HTERT RPE-1 (cell line): ENCODE data around the gene TINAGL1.

Source experiments
- in situ Hi-C: fragments of 300-500 bp; cut with MboI; formaldehyde crosslinking; loops from 4 replicates; pipeline ENCODE4 v1.14.3; 2020; ENCODE audit warnings: low sequenced_read_pairs

Gene TINAGL1

GRCh38 chr1:31568895-31569595 lies 7.3 kb upstream of the TINAGL1 start:
- in situ Hi-C loops = no loop called here

DNA sequence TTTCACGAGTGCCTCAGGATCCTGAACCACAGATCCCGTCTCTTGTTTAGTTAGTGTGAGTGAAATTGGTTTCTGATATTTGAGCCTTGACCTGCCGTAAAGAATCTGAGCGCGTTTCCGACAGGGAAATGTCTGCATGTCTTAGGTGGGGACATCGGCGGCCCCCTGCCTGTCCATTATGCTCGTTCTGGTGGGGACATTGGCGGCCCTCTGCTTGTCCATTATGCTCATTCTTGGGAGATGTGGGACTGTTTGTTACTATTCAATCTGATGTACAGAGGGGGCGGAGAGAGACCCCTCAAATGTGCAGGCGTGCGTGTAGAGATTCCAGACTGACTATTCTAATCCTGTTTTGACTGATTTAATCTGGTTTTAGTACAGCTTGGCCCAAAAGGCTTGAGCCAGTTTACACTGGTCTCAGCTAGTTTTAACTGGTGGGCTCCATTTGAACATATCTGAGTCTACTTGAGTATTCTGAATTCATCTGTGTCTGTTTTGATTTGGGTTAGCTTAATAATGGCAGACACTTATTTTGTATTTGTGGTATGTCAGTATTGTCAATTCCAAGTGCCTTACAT lies 6.6 kb upstream of the TINAGL1 start:
- in situ Hi-C loops = no loop called here

DNA sequence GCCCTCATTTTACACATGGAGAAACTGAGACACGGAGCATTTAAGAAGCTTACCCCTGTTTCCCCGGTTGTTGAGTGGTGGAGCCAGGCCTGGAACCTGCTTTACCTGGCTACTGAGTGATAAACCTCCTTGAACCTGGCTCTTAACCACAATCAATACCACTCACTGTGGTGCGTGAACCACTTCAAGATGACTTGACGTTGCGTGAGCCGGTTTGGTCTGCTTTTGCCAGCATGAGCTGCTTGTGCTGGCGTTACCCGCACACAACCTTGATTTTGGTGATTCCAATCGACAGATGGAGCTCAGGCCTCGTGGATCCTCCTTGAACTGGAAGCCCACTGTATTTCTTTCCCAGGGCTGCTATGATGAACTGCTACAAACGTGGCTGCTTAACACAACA lies 6.1 kb upstream of the TINAGL1 start:
- in situ Hi-C loops = no loop called here

- in situ Hi-C loops = no loop called here
These were observed 5.4 kb upstream of the TINAGL1 start for GRCh38 chr1:31570906-31571305.

GRCh38 chr1:31571340-31572295 lies 4.7 kb upstream of the TINAGL1 start:
- in situ Hi-C loops = no loop called here

DNA sequence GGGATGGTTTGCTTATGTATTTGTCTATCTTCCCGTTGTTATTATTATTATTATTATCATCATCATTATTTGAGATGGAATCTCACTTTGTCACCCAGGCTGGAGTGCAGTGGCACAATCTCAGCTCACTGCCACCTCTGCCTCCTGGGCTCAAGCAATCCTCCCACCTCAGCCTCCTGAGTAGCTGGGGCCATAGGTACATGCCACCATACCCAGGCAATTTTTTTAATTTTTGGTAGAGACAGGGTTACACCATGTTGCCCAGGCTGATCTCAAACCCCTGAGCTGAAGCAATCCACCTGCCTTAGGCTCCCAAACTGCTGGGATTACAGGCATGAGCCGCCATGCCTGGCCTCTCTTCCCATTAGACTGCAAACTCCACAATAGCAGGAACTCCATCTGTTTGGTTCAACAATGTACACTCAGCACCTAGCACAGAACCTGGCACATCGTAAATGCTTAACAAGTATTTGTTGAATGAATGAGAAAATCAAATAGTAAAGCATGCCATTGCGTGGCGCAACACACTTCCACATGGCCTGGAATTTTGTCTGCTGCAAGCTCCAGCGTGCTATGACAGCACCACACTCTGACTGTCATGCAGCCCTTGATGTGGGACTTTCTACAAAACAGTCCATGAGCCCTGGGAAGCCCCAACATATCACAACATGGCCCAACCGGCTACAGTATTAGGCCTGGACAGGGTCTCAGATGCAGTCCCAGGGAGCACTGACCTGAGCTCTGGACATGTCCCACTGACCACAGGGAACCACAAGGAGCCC lies 3.8 kb upstream of the TINAGL1 start:
- in situ Hi-C loops = no loop called here

GRCh38 chr1:31573261-31573660 lies 3.1 kb upstream of the TINAGL1 start:
- in situ Hi-C loops = no loop called here

DNA sequence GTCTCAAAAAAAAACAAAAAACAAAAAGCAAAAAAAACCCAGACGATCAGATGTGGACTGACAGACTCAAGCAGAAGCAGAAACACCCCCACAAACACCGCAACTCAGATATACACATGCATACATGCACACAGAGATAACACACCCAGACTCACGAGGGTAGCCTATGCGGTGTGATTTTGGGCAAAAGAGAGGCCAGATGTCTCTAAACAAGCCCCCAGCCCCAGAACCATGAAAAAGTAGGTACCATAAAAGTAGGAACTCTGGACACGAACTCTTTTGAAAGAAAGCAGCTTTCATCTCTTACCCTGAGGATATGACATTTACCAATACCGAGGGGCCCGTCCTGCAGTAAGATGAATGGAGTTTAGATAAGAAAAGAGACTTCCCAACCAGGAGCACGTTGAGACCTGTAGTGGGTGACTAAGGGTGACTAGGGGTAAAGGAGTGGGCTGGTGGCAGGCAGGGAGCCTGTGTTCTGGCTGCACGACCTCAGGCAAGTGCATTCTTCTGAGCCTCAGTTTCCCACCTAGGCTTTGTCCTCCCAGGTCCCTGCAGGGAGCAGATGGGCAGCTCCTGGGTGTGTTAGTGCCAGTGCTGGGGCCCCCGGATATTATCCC lies 1.5 kb upstream of the TINAGL1 start:
- in situ Hi-C loops = no loop called here

GRCh38 chr1:31575369-31576140 lies 760 bp upstream of the TINAGL1 start:
- in situ Hi-C loops = no loop called here

GRCh38 chr1:31576743-31577455 lies 584 bp downstream of the TINAGL1 start:
- in situ Hi-C loops = no loop called here

GRCh38 chr1:31577515-31578192 lies 1.3 kb downstream of the TINAGL1 start:
- in situ Hi-C loops = no loop called here

- in situ Hi-C loops = no loop called here
These were observed 3.1 kb downstream of the TINAGL1 start for GRCh38 chr1:31579374-31579773.

DNA sequence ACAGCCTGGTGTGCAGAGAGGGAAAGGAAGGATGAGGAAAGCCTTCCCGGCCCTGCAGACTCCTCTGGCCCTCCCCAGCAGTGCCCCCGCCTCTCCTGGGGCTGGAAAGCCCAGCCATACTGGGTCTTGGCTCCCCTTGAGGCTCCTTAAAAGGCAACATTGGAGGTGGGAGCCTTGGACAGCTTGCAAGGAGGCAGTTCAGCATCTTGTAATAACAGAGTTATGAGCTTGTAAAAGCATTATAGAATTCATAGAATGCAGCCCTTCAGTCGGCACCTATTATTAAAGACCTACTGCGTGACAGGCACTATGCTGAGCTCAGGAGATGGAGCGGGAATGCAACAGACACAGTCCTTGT lies 4.2 kb downstream of the TINAGL1 start:
- in situ Hi-C loops = no loop called here

DNA sequence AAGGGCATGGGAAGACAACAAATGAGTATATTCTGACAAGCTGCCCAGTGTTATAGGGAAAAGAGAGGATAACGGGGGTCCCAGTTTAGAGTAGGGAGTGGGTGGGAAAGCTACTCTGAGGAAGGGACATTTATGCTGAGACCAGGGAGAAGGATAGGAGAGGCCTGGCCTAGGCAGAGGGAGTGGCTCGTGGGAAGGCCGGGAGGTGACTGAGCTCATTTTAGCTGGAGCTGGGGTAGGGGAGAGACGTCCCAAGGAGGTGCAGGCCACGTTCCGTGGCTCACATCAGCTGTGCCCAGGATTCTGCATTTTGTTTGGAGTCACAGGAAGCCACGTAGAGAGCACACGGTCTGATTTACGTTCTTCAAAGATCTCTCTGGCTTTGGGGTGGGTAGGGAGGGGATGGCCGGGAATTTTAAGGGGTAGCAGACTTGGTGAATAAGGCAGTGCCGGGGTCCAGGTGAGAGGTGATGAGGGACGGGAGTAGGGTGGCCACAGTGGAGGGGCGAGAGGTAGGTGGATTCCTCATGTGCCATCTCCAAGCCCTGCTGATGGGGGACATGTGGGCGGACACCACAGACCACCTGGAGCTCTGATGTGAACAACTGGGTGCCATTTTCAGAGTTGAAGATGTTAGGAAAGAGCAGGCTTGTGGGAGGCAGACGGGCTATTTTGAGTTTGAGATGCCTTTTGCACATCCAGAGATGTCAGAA lies 4.7 kb downstream of the TINAGL1 start:
- in situ Hi-C loops = no loop called here

- in situ Hi-C loops = no loop called here
These were observed 5.8 kb downstream of the TINAGL1 start for GRCh38 chr1:31581821-31582810.

- in situ Hi-C loops = no loop called here
These were observed 7.0 kb downstream of the TINAGL1 start for GRCh38 chr1:31583082-31583994.
